GM21529 (cell line): ENCODE measurements around the gene RPL37A.
A peak's percentile ranks its signal among the peaks of the same experiment; 100 is the strongest.

Experiments used
- ATAC-seq: cut with Tn5 transposase; IDR thresholded peaks from one replicate; pipeline ENCODE4 v1.9.1; 2021; ENCODE audit not compliant: unreplicated experiment

The RPL37A gene

DNA sequence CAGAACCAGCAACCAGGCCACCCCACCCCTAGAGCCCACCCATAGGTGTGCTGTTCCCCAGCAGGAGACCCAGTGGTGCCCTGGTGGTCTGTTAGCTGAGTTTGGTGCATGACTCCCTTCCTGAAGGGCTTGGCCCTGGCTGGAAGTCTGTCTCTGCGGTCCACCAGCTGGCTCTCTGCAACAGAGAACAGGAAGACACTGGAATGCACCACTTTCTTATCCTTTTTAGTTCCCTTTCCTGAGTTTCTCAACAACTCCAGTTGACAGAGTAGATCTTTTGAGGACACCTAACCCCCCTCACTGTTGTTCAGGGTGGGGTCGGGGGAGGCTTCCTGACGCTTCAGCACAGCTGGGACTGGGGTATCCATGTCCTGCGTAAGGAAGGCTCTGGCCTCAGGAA, 11.9 kb upstream of the RPL37A start:
- no peak for ATAC-seq

- no peak for ATAC-seq
These were observed 8.6 kb upstream of the RPL37A start for GRCh38 chr2:216490061-216490460.

DNA sequence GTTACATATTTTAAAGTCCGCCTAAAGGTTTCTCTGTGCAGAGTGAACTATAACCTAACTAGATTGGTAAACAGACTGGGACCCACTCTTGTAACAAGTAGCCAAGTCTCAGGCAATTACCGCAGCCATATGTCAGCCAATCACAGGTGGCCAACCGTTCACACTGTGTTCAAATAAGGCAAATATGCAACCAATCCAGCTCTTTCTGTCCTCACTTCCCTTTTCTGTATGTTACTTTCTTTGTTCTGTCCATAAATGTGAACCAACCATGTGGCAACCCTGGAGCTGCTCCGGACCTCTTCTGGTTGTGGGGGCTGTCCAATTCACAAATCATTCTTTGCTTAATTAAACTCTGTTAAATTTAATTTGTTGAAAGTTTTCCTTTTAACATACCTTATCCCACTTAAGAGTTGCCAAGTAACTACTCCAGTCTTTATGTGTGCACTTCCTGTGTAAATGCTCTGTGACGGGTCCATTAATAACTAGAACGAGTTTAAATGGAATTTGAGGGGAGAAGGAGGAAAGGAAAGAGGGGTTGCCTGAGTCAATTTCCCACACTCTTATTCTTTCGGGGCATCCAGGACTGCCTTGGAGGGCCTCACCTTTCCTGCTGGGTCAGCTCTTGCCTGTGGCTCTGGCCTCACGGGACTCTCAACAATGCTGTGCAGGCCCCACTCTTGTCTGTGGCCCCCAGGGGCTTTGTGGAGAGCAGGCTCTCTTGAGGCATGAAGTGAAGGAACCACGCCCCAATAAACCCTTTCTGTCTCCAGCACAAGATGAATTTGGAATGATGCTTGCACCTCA, 6.6 kb upstream of the RPL37A start:
- peak; percentile 85 for ATAC-seq

GRCh38 chr2:216492597-216493333, 5.9 kb upstream of the RPL37A start:
- ATAC-seq, result no peak

GRCh38 chr2:216493334-216493685, 5.3 kb upstream of the RPL37A start:
- no peak for ATAC-seq

- ATAC-seq, result peak; percentile 16
These were observed 3.0 kb upstream of the RPL37A start for GRCh38 chr2:216495656-216496055.

DNA sequence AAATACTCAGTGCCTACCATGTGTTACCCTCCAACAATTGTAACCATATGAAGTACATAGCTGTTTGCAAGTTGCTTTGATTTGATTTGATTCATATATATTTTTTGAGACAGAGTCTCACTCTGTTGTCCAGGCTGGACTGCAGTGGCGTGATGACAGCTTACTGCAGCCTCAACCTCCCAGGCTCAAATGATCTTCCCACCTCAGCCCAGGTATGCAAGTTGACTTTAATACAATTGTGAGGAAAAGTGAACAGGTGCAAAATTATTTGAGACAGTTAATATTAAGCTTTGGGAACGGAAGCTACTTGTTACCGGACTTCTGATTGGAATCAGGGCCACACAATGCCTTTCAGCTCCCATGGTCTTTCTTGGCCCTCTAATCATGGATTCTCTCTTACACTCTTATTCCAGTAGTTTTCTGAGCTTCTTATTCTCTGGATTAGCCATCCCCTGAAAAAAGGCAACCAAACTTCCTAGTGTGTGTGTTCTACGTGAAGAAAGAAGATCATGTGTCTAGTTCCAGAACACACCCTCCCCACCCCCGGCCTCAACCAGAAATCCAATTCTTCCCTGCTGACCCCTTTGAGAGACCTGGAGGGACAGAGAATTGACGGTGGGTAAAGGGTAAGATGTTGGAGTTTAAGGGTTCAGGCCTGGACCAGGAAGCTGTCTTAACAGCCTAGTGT, 1.1 kb upstream of the RPL37A start:
- ATAC-seq, result no peak

GRCh38 chr2:216498070-216498378, 620 bp upstream of the RPL37A start:
- no peak for ATAC-seq

- ATAC-seq, result no peak
These were observed 1.1 kb downstream of the RPL37A start for GRCh38 chr2:216499641-216500218.

DNA sequence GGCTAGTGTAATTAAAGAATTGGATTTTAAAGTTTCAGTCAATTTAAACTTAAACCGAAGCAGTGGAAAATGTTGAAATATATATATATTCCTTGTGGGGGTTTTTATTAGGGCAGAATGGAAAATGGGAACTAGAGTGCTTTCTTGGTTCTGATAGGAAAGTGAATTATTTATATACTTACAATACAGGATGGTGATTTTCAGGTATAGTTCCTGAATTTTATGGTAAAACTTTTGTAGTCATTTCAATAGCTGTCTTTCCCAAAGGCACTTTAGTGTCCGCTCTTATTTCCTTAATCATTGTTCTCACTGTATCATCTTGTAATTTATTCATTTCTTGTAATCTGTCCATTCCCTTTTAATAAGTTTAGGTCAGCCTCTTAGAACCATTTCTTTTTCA, 1.9 kb downstream of the RPL37A start:
- ATAC-seq, result no peak

DNA sequence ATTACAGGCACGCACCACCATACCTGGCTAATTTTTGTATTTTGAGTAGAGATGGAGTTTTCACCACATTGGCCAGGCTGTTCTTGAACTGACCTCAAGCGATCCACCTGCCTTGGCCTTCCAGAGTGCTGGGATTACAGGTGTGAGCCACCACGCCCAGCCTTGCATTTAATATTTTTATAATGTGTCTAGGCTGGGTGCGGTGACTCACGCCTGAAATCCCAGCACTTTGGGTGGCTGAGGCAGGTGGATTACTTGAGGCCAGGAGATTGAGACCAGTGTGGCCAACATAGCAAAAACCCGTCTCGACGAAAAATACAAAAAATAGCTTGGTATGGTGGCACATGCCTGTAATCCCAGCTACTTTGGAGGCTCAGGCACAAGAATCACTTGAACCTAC, 3.2 kb downstream of the RPL37A start:
- ATAC-seq, result no peak

GRCh38 chr2:216502381-216503158, 3.9 kb downstream of the RPL37A start:
- ATAC-seq, result no peak

DNA sequence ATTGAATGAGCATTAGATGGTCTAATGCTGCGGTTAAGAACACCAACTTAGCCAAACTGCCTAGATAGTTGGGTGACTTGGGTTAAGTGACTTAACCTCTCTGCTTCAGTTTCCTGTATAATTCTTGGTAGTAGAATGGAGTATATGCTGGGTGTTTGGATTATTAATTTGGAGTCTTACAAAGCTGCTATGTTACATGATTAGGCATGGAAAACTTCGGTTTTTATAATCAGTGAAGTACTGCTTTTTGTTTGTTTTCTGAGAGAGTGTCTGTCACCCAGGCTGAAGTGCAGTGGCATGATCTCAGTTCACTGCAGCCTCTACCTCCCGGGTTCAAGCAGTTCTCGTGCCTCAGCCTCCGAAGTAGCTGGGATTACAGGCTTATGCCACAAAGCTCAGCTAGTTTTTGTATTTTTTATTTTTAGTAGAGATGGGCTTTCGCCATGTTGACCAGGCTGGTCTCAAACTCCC, 4.5 kb downstream of the RPL37A start:
- ATAC-seq, result no peak

GRCh38 chr2:216503697-216504375, 5.2 kb downstream of the RPL37A start:
- ATAC-seq, result no peak

- ATAC-seq, result no peak
These were observed 5.7 kb downstream of the RPL37A start for GRCh38 chr2:216504376-216504762.

DNA sequence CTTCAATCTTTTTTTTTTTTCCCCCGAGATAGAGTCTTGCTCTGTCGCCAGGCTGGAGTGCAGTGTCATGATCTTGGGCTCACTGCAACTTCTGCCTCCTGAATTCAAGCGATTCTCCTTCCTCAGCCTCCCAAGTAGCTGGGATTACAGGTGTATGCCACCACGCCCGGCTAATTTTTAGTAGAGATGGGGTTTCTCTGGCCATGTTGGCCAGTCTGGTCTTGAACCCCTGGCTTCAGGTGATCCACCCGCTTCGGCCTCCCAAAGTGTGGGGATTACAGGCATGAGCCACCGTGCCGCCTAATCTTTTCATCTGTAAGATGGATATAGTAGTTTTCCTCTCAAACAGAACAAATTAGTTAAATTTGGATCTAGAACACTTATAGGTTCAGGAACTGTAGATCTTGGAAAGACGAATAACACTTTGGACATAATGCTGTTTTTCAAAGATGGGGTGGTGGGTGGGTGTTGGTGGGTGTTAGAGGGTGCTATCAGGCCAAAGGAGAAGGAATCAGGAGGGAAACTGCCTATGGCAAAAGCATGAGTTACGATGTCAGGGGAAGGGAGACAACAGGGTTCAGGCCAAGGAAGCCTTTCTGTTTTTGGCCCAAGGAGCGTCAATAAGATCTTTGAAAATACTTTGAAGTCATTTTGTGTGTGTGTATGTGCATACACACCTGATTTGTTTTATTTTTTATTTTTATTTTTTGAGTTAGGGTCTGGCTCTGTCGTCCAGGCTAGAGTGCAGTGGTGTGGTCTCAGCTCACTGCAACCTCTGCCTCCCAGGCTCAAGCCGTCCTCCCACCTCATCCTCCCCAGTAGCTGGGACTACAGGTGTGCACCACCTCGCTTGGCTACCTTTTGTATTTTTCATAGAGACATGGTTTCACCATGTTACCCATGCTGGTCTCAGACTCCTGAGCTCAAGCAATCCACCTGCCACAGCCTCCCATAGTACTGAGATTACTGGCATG, 6.8 kb downstream of the RPL37A start:
- no peak for ATAC-seq

DNA sequence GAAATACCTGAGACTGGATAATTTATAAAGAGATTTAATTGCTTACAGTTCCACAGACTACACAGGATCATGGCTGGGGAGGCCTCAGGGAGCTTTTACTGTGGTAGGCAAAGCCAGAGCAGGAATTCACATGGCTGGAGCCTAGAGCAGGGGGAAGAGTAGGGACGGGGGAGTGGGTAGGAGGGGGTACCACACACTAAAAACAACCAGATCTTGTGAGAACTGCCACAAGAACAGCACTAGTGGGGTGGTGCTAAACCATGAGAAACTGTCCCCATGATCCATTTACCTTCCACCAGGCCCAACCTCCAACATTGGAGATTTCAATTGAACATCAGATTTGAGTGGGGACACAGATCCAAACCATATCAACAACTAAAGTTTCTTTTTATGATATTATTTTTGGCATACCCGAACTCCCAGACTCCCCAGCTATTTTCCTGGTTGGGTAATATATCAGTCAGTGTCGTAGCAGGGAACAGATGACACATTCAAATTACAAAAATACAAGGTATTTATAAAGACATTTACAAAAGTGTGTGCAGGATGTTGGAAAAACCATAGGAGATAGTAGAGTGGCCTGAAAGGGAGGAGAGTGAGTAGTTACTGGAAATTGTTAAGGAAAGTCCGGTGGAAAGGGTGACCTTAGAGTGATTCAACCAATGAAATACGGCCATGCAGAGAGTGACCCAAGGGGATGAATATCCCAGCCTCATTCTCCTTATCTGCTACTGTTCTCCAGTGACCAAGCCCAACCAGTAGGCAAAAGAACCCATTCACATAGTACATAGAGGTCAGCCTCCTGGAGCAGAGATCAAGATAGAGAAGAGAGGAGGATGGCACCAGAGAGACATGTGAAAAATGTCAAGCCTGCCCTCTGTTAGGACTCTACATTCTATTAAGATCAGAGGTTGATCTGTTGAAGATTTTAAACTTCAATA, 8.8 kb downstream of the RPL37A start:
- no peak for ATAC-seq

- no peak for ATAC-seq
These were observed 9.6 kb downstream of the RPL37A start for GRCh38 chr2:216508229-216508628.
